ENCODE data around the gene CORO1C. TPM values are rescaled to one million over a fixed set of nuclear protein-coding genes. Genes with fewer than 3 reads are reported as not detected.

The CORO1C gene
- total RNA-seq, 1 experiment from 2014 or later = 14.9 TPM

GRCh38 chr12:108713471-108713870, 17.8 kb downstream of the CORO1C start:
- H3K9me2 ChIP-seq (replicated peaks; ENCODE audit: insufficient read depth, low read length) = no peaks in the 10 kb centered on the region
- H3K79me2 ChIP-seq (ENCODE audit: low read length) = no peaks in the 10 kb centered on the region
- DNase-seq = no peak
- no peaks in the 10 kb centered on the region for H3K27me3 ChIP-seq (ENCODE audit: low read length)
- no peaks in the 10 kb centered on the region for H3K36me3 ChIP-seq (ENCODE audit: insufficient read depth, low read length)
- no peak overlapping the region for H2AFZ ChIP-seq (ENCODE audit: low read length)
- no peak overlapping the region for H3K9ac ChIP-seq (ENCODE audit: low read length)
- no peak overlapping the region for H3K4me2 ChIP-seq (ENCODE audit: low read depth, low read length, poor library complexity, severe bottlenecking)
- H3K9me3 ChIP-seq (ENCODE audit: low read length) = no peaks in the 10 kb centered on the region
- H3K27ac ChIP-seq (ENCODE audit: low read length) = no peak overlapping the region
- H3K4me3 ChIP-seq (ENCODE audit: low read length) = no peak overlapping the region
- peaks cover 38% of the 10 kb centered on the region for H3K4me1 ChIP-seq (ENCODE audit: low read length)
- H4K20me1 ChIP-seq (ENCODE audit: insufficient read depth, low read depth, low read length) = peaks cover 18% of the 10 kb centered on the region; the same call in 1 of the 2 replicates

GRCh38 chr12:108712925-108713203, 18.5 kb downstream of the CORO1C start:
- no peak for DNase-seq
- Histone ChIP-seq H3K27ac (ENCODE audit: low read length) (no peak overlapping the region), H3K9me2 (replicated peaks; ENCODE audit: insufficient read depth, low read length) (no peaks in the 10 kb centered on the region), H3K4me2 (ENCODE audit: low read depth, low read length, poor library complexity, severe bottlenecking) (peak overlapping the region; percentile 2), H4K20me1 (ENCODE audit: insufficient read depth, low read depth, low read length) (peaks cover 18% of the 10 kb centered on the region; the same call in 1 of the 2 replicates), H3K27me3 (ENCODE audit: low read length) (0 out of 2 replicates have a peak, but pooled peaks cover 2% of the 10 kb centered on the region), H3K9me3 (ENCODE audit: low read length) (no peaks in the 10 kb centered on the region), H3K4me3 (ENCODE audit: low read length) (no peak overlapping the region), H3K79me2 (ENCODE audit: low read length) (no peaks in the 10 kb centered on the region), H3K36me3 (ENCODE audit: insufficient read depth, low read length) (no peaks in the 10 kb centered on the region), H3K9ac (ENCODE audit: low read length) (no peak overlapping the region), H2AFZ (ENCODE audit: low read length) (no peak overlapping the region), H3K4me1 (ENCODE audit: low read length) (peaks cover 38% of the 10 kb centered on the region)

GRCh38 chr12:108712165-108712924, 19.0 kb downstream of the CORO1C start:
- Histone ChIP-seq H3K27me3 (ENCODE audit: low read length) (0 out of 2 replicates have a peak, but pooled peaks cover 3% of the 10 kb centered on the region), H3K9me3 (ENCODE audit: low read length) (no peaks in the 10 kb centered on the region), H3K27ac (ENCODE audit: low read length) (no peak overlapping the region), H3K79me2 (ENCODE audit: low read length) (no peaks in the 10 kb centered on the region), H3K36me3 (ENCODE audit: insufficient read depth, low read length) (no peaks in the 10 kb centered on the region), H3K4me2 (ENCODE audit: low read depth, low read length, poor library complexity, severe bottlenecking) (peak overlapping the region; percentile 2), H3K4me1 (ENCODE audit: low read length) (peaks cover 38% of the 10 kb centered on the region), H3K9me2 (replicated peaks; ENCODE audit: insufficient read depth, low read length) (no peaks in the 10 kb centered on the region), H4K20me1 (ENCODE audit: insufficient read depth, low read depth, low read length) (peaks cover 20% of the 10 kb centered on the region; the same call in 1 of the 2 replicates), H3K9ac (ENCODE audit: low read length) (no peak overlapping the region), H2AFZ (ENCODE audit: low read length) (no peak overlapping the region), H3K4me3 (ENCODE audit: low read length) (no peak overlapping the region)
- DNase-seq = peak; percentile 74

GRCh38 chr12:108711489-108712164, 19.7 kb downstream of the CORO1C start:
- Histone ChIP-seq H4K20me1 (ENCODE audit: insufficient read depth, low read depth, low read length) (peaks cover 23% of the 10 kb centered on the region; the same call in 1 of the 2 replicates), H3K9me3 (ENCODE audit: low read length) (no peaks in the 10 kb centered on the region), H3K9me2 (replicated peaks; ENCODE audit: insufficient read depth, low read length) (no peaks in the 10 kb centered on the region), H3K27ac (ENCODE audit: low read length) (no peak overlapping the region), H3K9ac (ENCODE audit: low read length) (no peak overlapping the region), H3K79me2 (ENCODE audit: low read length) (no peaks in the 10 kb centered on the region), H2AFZ (ENCODE audit: low read length) (no peak overlapping the region), H3K4me2 (ENCODE audit: low read depth, low read length, poor library complexity, severe bottlenecking) (no peak overlapping the region), H3K4me1 (ENCODE audit: low read length) (peaks cover 38% of the 10 kb centered on the region), H3K27me3 (ENCODE audit: low read length) (0 out of 2 replicates have a peak, but pooled peaks cover 3% of the 10 kb centered on the region), H3K36me3 (ENCODE audit: insufficient read depth, low read length) (no peaks in the 10 kb centered on the region), H3K4me3 (ENCODE audit: low read length) (no peak overlapping the region)
- DNase-seq = no peak

GRCh38 chr12:108709697-108710096, 21.6 kb downstream of the CORO1C start:
- Histone ChIP-seq H3K4me2 (ENCODE audit: low read depth, low read length, poor library complexity, severe bottlenecking) (no peak overlapping the region), H3K4me3 (ENCODE audit: low read length) (no peak overlapping the region), H4K20me1 (ENCODE audit: insufficient read depth, low read depth, low read length) (peaks cover 14% of the 10 kb centered on the region; the same call in 1 of the 2 replicates), H3K79me2 (ENCODE audit: low read length) (no peaks in the 10 kb centered on the region), H2AFZ (ENCODE audit: low read length) (no peak overlapping the region), H3K9me3 (ENCODE audit: low read length) (no peaks in the 10 kb centered on the region), H3K36me3 (ENCODE audit: insufficient read depth, low read length) (no peaks in the 10 kb centered on the region), H3K9me2 (replicated peaks; ENCODE audit: insufficient read depth, low read length) (no peaks in the 10 kb centered on the region), H3K27me3 (ENCODE audit: low read length) (0 out of 2 replicates have a peak, but pooled peaks cover 3% of the 10 kb centered on the region), H3K4me1 (ENCODE audit: low read length) (peaks cover 28% of the 10 kb centered on the region), H3K9ac (ENCODE audit: low read length) (no peak overlapping the region), H3K27ac (ENCODE audit: low read length) (no peak overlapping the region)
- DNase-seq = no peak

GRCh38 chr12:108704527-108704926, 26.8 kb downstream of the CORO1C start:
- no peak overlapping the region for H3K9ac ChIP-seq (ENCODE audit: low read length)
- H3K9me2 ChIP-seq (replicated peaks; ENCODE audit: insufficient read depth, low read length) = no peaks in the 10 kb centered on the region
- H3K36me3 ChIP-seq (ENCODE audit: insufficient read depth, low read length) = no peaks in the 10 kb centered on the region
- no peak for DNase-seq
- H3K4me1 ChIP-seq (ENCODE audit: low read length) = no peaks in the 10 kb centered on the region
- H3K4me2 ChIP-seq (ENCODE audit: low read depth, low read length, poor library complexity, severe bottlenecking) = no peak overlapping the region
- H3K9me3 ChIP-seq (ENCODE audit: low read length) = no peaks in the 10 kb centered on the region
- no peak overlapping the region for H3K27ac ChIP-seq (ENCODE audit: low read length)
- H3K27me3 ChIP-seq (ENCODE audit: low read length) = 0 out of 2 replicates have a peak, but pooled peaks cover 3% of the 10 kb centered on the region
- no peak overlapping the region for H2AFZ ChIP-seq (ENCODE audit: low read length)
- no peaks in the 10 kb centered on the region for H3K79me2 ChIP-seq (ENCODE audit: low read length)
- H4K20me1 ChIP-seq (ENCODE audit: insufficient read depth, low read depth, low read length) = peaks cover 20% of the 10 kb centered on the region; the same call in 1 of the 2 replicates
- H3K4me3 ChIP-seq (ENCODE audit: low read length) = no peak overlapping the region

- H3K36me3 ChIP-seq (ENCODE audit: insufficient read depth, low read length) = no peaks in the 10 kb centered on the region
- H3K4me3 ChIP-seq (ENCODE audit: low read length) = no peak overlapping the region
- no peak for DNase-seq
- no peaks in the 10 kb centered on the region for H3K27me3 ChIP-seq (ENCODE audit: low read length)
- H3K4me2 ChIP-seq (ENCODE audit: low read depth, low read length, poor library complexity, severe bottlenecking) = no peak overlapping the region
- H3K4me1 ChIP-seq (ENCODE audit: low read length) = no peaks in the 10 kb centered on the region
- no peaks in the 10 kb centered on the region for H3K9me2 ChIP-seq (replicated peaks; ENCODE audit: insufficient read depth, low read length)
- no peaks in the 10 kb centered on the region for H3K79me2 ChIP-seq (ENCODE audit: low read length)
- H3K27ac ChIP-seq (ENCODE audit: low read length) = no peak overlapping the region
- H3K9ac ChIP-seq (ENCODE audit: low read length) = no peak overlapping the region
- no peaks in the 10 kb centered on the region for H3K9me3 ChIP-seq (ENCODE audit: low read length)
- H2AFZ ChIP-seq (ENCODE audit: low read length) = no peak overlapping the region
- peaks cover 20% of the 10 kb centered on the region; the same call in 1 of the 2 replicates for H4K20me1 ChIP-seq (ENCODE audit: insufficient read depth, low read depth, low read length)
Observed at GRCh38 chr12:108702595-108703320, 28.6 kb downstream of the CORO1C start.

All from Karpas-422 (cell line).